Dedifferentiated amniotic fluid mesenchymal stem cell (primary cell): ENCODE measurements around the gene TMEM266.

Experiments used
- DNase-seq: peaks from one replicate; pipeline ENCODE4 v3.0.0-alpha.2; 2016; ENCODE audit errors: extremely low spot score

TMEM266 gene

GRCh38 chr15:76065793-76066192 lies 6.0 kb downstream of the TMEM266 start:
- DNase-seq = no peak

- no peak for DNase-seq
Observed at GRCh38 chr15:76070192-76070591, 10.4 kb downstream of the TMEM266 start.

GRCh38 chr15:76070921-76071635 lies 11.3 kb downstream of the TMEM266 start:
- no peak for DNase-seq

GRCh38 chr15:76071806-76072205 lies 12.0 kb downstream of the TMEM266 start:
- no peak for DNase-seq

- no peak for DNase-seq
Observed at GRCh38 chr15:76073554-76073953, 13.8 kb downstream of the TMEM266 start.

GRCh38 chr15:76075046-76075445 lies 15.3 kb downstream of the TMEM266 start:
- DNase-seq = no peak

- no peak for DNase-seq
Observed at GRCh38 chr15:76078285-76078877, 18.6 kb downstream of the TMEM266 start.

- DNase-seq = no peak
Observed at GRCh38 chr15:76084256-76084655, 24.5 kb downstream of the TMEM266 start.

- no peak for DNase-seq
Observed at GRCh38 chr15:76098685-76099084, 38.9 kb downstream of the TMEM266 start.

- DNase-seq = no peak
Observed at GRCh38 chr15:76099388-76099787, 39.6 kb downstream of the TMEM266 start.

- no peak for DNase-seq
Observed at GRCh38 chr15:76100361-76100760, 40.6 kb downstream of the TMEM266 start.

- DNase-seq = no peak
Observed at GRCh38 chr15:76101655-76102054, 41.9 kb downstream of the TMEM266 start.

GRCh38 chr15:76105391-76105790 lies 45.6 kb downstream of the TMEM266 start:
- DNase-seq = no peak

GRCh38 chr15:76105911-76106310 lies 46.1 kb downstream of the TMEM266 start:
- DNase-seq = no peak

- DNase-seq = no peak
Observed at GRCh38 chr15:76107169-76107568, 47.4 kb downstream of the TMEM266 start.

- DNase-seq = no peak
Observed at GRCh38 chr15:76108021-76108723, 48.4 kb downstream of the TMEM266 start.

GRCh38 chr15:76109046-76109445 lies 49.3 kb downstream of the TMEM266 start:
- no peak for DNase-seq

GRCh38 chr15:76114561-76114960 lies 54.8 kb downstream of the TMEM266 start:
- DNase-seq = no peak

- no peak for DNase-seq
Observed at GRCh38 chr15:76116138-76116885, 56.5 kb downstream of the TMEM266 start.

- DNase-seq = no peak
Observed at GRCh38 chr15:76117181-76117580, 57.4 kb downstream of the TMEM266 start.

GRCh38 chr15:76118767-76119166 lies 59.0 kb downstream of the TMEM266 start:
- DNase-seq = no peak

- DNase-seq = no peak
Observed at GRCh38 chr15:76123031-76123430, 63.2 kb downstream of the TMEM266 start.
